OCI-LY7 (cell line): ENCODE data around the gene NACC1.

ENCODE experiments used
- EZH2phosphoT487 ChIP-seq: fragments of 200-600 bp; sonication (generic); IDR thresholded peaks from 2 replicates; pipeline ENCODE4 v1.6.1; 2018; ENCODE audit warnings: low read depth, borderline replicate concordance, mild to moderate bottlenecking, mixed run types, antibody characterized with exemption, low read length, moderate library complexity, mixed read lengths
- TF ChIP-seq, protein P1 (sequence below): fragments of 200-600 bp; sonication (generic); conservative IDR thresholded peaks from 2 replicates; pipeline ENCODE4 v1.5.1; 2014; ENCODE audit warnings: mild to moderate bottlenecking, antibody characterized with exemption, low read length, moderate library complexity, mixed read lengths

DNA sequence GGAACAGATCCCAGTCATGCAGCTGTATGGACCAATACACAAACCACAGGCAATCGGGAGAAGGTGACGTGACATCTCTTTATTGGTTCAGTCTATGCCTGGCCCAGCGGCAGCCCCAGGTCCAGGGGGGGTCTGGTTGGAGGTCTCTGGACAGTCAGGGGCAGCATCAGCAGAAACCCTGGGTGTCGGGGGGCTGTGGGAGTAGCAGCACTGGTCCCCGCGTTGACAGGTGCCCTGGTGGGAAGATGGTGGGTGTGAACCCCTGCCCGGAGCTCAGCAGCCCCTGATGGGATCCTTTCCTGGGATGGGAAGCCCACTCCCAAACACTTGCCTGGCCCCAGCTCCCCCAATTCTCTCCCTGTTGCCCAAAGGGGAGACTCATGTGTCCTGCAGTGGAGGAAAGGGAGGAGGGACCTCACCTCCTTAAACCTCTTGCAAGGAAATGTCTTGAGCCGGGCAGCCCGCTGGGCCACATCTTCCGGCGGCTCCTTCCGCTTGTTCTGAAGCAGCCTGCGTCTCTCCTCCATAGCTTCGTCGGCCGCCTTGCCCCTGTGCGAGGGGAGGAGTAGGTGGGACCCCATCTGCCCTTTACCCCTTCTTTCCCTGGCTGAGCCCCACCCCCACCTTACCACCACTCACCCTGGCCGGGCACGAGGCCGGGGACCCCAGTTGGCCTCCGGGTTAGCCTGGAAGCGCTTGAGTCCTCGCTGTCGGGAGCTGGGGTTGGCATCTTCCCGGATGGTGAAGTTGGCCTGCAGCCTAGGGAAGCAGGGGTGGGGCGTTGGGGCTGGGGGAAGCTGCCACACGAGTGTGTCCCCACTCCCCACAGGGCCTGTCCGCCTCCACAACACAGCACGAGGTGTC lies 13.0 kb upstream of the NACC1 start:
- TF ChIP-seq, protein P1, sequence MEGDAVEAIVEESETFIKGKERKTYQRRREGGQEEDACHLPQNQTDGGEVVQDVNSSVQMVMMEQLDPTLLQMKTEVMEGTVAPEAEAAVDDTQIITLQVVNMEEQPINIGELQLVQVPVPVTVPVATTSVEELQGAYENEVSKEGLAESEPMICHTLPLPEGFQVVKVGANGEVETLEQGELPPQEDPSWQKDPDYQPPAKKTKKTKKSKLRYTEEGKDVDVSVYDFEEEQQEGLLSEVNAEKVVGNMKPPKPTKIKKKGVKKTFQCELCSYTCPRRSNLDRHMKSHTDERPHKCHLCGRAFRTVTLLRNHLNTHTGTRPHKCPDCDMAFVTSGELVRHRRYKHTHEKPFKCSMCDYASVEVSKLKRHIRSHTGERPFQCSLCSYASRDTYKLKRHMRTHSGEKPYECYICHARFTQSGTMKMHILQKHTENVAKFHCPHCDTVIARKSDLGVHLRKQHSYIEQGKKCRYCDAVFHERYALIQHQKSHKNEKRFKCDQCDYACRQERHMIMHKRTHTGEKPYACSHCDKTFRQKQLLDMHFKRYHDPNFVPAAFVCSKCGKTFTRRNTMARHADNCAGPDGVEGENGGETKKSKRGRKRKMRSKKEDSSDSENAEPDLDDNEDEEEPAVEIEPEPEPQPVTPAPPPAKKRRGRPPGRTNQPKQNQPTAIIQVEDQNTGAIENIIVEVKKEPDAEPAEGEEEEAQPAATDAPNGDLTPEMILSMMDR, result no peak; the same call in 1 of the 2 replicates
- TF ChIP-seq EZH2phosphoT487, result no peak
